ENCODE data around the gene GAMT.

GAMT gene

DNA sequence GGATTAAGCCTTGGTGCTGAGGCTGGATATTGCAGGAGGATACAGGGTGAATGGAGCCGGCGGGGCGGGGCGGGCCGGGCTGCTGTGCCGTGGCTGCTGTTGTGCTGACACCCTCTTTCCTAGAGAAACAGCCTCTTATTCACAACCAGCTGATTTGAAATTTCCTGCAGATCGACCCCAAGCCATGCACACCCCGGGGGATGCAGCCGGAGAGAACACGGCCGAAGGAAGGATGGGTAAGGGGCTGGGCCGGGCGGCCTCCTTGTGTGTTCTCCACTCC lies 17.1 kb upstream of the GAMT start:
- DNase-seq (ENCODE audit: low read depth) = no peak

DNA sequence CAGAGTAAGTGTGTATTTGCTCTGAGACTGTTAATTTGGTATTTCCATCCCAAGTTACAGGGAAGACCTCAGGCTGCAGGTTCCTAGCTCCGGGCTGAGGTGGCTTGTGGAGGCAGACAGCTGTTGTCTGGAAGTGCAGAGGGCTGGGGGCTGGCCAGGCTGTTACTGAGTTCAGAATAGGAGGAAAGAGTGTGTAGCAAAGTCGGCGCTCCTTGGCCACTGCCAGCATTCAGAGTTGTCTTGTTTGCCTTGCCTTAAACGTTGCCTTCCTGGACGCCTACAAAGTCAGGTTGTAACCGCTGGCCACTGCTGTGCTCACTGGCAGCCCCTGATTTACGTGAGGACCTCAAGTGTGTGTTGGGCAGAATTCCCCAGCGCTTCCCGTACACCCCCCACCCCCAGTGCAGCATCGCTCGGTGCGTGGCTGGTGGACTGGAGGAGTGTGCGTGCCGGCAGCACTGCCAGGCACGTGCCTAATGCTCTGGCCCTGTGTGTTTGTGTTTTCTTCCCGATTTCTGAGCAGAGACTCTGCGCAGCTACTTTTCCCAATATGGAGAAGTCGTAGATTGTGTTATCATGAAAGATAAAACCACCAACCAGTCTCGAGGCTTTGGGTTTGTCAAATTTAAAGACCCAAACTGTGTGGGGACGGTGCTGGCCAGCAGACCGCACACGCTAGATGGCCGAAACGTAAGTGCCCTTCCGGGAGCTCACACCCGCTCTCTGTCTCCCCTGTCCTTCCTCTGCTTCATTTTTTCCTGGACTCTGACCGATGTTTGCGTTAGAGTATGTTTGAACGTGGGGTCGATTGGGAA lies 16.5 kb upstream of the GAMT start:
- DNase-seq (ENCODE audit: low read depth) = no peak

DNA sequence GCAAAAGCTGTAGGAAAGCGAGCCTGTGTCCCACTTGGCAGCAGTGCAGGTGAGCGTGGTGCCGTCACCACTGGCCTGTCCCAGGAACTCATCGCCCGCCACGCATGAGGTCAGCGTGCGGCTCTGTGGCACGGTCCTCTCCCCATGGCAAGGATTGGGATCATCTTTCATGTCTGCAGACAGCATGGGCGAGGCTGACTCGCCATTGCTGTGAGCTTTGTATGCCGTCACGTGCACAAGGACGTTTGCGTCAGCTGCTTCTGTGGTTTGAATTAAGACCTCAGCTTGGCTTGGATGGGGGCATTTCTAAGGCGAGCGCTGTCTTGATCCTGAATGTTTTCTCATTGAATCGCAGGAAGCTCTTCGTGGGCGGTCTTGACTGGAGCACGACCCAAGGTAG lies 15.8 kb upstream of the GAMT start:
- DNase-seq (ENCODE audit: low read depth) = no peak

DNA sequence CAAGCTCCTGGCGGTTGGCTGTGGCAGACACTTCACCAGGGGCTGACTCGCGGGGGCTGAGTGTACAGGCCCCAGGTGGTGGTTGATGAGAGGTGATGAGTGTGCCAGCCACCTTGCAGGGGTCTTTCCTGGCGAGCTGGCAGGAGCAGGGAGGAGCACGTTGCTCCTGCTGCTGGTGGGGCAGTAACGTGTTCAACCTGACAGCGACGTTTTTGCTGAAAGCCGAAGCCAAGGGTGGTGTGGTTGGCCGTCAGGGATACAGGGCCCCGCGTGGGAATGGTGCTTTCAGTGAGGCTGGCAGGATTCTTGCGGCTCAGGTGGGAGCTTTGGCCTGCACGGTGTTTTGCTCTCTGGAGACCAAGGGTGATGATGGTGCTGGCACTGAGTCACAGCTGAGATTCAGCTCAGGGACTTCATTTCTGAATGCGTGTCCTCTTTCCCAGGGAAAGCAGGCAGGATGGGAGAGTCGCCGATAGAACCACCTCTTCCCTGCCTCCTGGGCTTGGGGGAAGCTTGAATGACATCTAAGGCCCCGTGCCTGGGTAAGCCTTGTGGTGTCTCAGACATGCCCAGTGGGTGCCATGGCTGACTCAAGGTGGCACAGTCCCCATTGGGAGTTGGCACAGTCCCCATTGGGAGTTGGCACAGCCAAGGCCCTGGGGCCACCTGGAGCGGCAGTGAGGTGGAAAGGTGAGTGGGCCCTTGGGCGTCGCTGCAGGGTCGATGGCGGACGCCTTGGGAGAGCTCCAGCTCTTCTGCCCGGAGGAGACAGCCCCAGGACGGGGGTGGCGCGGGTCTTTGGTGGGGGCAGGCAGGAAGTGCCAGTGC lies 14.9 kb upstream of the GAMT start:
- DNase-seq (ENCODE audit: low read depth) = no peak

- DNase-seq (ENCODE audit: low read depth) = no peak
Measured at GRCh38 chr19:1412995-1413800, 11.9 kb upstream of the GAMT start.

- DNase-seq (ENCODE audit: low read depth) = no peak
Measured at GRCh38 chr19:1412323-1412923, 11.1 kb upstream of the GAMT start.

- no peak for DNase-seq (ENCODE audit: low read depth)
Measured at GRCh38 chr19:1411255-1412191, 10.2 kb upstream of the GAMT start.

- no peak for DNase-seq (ENCODE audit: low read depth)
Measured at GRCh38 chr19:1410789-1411188, 9.4 kb upstream of the GAMT start.

DNA sequence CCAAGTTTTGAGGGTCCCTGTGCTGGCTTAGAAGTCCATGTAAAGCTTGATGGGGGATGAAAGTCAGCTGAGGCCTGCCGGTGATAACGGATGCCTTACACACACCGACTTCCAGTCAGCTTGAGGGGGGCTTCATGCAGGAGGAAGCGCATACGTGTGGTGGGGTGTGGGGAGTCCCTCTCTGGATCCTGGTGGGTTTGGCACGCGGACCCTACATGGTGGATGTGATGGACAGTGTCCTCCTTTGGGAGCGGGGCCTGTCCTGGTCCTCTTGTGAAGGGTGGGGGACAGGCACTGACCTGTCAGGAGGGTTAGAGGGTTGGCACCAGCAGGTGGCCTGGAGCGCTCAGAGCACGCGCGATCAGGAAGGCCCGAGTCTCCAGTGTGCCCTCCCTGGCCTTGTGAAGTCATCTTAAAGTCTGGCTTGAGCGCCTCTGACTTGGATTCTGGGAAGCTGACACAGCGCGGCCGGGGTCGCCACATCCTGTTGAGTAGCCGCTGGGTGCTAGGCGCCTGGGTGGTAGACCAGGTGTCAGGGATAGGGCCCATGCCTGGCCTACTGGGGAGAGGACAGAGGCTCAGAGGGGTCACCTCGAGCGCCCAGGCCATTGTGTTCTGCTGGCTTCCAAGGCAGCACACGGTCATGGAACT lies 8.9 kb upstream of the GAMT start:
- no peak for DNase-seq (ENCODE audit: low read depth)

- DNase-seq (ENCODE audit: low read depth) = no peak
Measured at GRCh38 chr19:1409204-1410005, 8.1 kb upstream of the GAMT start.

DNA sequence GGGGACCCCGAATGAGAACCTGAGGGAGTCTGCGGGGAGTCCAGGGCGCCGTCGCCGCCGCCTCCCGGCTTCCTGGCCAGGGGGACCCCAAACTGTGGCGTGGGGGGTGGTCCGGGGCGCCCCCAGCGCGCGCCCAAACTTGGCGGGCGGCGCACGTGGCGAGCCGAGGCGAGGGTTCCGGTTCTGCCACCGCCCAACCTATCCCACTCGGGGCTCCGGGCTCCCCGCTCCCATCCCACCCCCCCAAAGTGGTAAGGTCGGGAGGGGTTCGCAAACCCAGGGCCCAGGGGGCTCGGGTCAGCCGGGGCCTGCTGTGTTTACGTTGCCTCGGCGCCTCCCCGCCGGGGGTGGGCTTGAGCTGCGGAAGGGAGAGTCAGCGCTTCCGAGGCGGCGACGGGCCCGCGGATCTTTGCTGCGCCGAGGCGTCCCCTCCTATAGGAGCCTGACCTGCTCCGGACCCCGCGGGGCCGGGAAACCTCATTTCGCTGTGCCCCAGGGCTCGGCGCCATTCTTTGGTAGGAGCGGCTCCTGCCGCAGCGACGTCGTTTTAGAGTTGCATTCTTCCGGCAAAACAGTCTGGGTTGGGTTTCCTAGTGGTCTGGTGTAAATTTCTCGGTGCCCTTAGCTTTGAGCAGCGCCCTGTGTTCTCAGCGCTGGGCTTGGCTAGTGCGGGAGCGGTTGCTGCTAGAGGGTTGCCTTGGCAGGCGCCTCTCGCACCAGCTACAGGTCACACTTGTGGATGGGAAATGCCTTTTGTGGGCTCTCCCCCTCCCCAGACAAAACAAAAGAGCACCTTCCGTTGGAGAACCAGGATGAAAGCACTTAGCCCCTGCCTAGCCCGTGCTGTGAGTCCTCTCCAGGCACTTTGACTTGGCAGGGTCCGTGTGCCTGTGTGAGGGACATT lies 7.2 kb upstream of the GAMT start:
- no peak for DNase-seq (ENCODE audit: low read depth)

- no peak for DNase-seq (ENCODE audit: low read depth)
Measured at GRCh38 chr19:1407528-1408299, 6.4 kb upstream of the GAMT start, which contains the start of gene DAZAP1. Gene DAZAP1, plus strand, starts transcription at chr19:1407586. Its CDS starts 188 bp downstream, at chr19:1407774.

DNA sequence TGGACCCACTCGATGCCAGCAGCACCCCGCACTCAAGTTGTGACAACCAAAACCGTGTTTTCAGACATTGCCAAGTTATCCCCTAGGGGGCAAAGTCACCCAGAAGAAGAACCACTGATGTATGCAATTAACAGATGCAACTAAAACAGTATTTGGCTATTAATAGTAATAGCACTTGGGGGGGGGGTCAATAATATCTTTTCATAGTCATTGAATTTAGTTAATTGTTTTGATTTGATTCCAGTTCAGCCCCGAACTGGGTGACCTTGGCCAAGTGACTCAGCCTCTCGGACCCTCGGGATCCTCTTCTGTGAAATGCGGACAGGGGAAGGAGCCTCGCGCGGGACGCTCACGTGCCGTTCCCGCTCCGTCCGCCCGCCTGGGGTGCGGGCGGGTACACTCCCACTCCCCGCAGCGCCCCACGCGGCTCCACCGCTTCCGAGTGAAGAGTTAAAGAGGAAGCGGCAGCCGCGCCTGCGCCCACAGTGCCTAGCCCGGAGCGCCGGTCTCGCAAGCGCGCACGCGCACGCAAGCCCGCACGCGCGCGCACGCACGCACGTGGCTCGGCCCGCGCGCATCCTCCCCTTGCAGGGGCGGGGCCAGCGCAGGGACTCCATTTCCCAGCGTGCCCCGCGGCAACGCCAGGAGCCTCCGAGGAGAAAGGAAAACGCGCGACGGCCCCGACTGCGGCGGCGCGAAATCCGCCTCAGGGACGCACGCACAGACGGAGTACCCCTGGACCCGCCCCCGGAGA lies 5.6 kb upstream of the GAMT start:
- DNase-seq (ENCODE audit: low read depth) = peak; percentile 96

- no peak for DNase-seq (ENCODE audit: low read depth)
Measured at GRCh38 chr19:1402411-1403070, 1.2 kb upstream of the GAMT start.

- DNase-seq (ENCODE audit: low read depth) = no peak
Measured at GRCh38 chr19:1401889-1402217, 511 bp upstream of the GAMT start.

DNA sequence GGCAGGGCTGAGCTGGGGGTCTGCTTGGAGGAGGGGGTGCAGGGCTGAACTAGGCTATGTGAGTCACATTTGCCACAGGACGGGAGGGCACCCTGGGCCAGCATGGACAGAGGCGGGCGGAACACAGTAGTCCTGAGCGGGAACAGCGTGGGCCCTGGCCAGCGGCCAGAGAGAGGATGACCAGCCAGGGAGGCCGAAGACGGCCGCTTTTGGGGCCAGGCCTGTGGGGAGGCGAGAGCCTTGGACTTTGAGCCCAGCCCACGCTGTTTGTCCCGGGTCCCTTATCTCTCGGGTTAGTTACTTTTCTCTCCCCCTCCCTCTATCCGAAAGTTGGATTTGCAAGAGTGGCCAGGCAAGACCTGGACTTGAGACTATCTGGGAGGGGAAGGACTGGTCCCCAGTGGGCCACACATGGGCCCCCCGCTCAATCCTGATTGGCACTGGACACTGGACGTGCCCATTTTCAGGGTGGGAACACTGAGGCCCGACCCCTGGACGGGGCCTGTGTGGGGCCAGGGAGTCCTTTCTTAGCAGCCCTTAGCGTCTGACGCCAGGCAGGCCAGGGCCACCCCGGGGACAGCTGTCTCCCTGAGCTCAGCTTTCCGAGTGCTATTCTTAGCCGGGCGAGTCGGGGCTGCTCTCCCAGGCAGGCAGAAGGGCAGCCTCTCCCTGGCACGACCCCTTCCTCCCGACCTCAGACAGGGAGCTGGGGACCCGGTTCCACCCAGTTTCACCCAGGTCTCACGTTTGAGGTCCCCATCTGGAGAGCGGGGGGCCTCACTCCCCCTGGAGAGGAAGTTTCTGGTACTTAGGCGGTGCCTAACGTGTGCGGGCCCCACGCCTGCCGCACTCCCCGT lies 833 bp downstream of the GAMT start:
- no peak for DNase-seq (ENCODE audit: low read depth)
